CD4-positive, alpha-beta T cell (primary cell): Measurements from ENCODE around the gene PRUNE1. TPM values are rescaled to one million over a fixed set of nuclear protein-coding genes. Genes with fewer than 3 reads are reported as not detected.
A peak's percentile ranks its signal among the peaks of the same experiment; 100 is the strongest.

Experiments
- ATAC-seq: fragments of 200-7000 bp; cut with Tn5 transposase; one replicate; pipeline ENCODE4 v1.10.0; 2022; ENCODE audit warnings: mild to moderate bottlenecking; ENCODE audit not compliant: poor library complexity
- CTCF ChIA-PET: fragments of 350-600 bp; sonication (Branson Sonifier 250); formaldehyde crosslinking; loops from one replicate; lab custom pipeline; 2021; ENCODE audit warnings: antibody characterized with exemption, inconsistent platforms; lab: Charles Lee
- POLR2A ChIA-PET: fragments of 350-600 bp; sonication (Branson Sonifier 250); formaldehyde crosslinking; loops from one replicate; lab custom pipeline; 2021; ENCODE audit warnings: antibody characterized with exemption, inconsistent platforms; lab: Charles Lee
- DNase-seq, 14 experiments: peaks; one replicate each; pipeline ENCODE4 v3.0.0-alpha.2; 2013 to 2020; ENCODE audit warnings: mixed read lengths in 2 of 14
- H3K27ac ChIP-seq, 2 donors: one replicate each; pipeline versions ENCODE4 v1.5.1 to v1.7.0; 2013; ENCODE audit warnings: low read length in 2 of 2, low read depth in 1 of 2, mild to moderate bottlenecking in 1 of 2
- H3K27me3 ChIP-seq, 2 experiments: 1 replicate in 1 of 2; 2 replicates in 1 of 2; pipeline versions ENCODE4 v1.6.1 to v1.7.0; 2013; ENCODE audit warnings: low read length in 2 of 2, control low read depth in 1 of 2, mild to moderate bottlenecking in 1 of 2, moderate library complexity in 1 of 2; ENCODE audit not compliant: insufficient read depth in 2 of 2, control insufficient read depth in 1 of 2
- H3K36me3 ChIP-seq: one replicate; pipeline ENCODE4 v1.6.1; 2013; ENCODE audit warnings: low read length, control low read depth; ENCODE audit not compliant: insufficient read depth
- H3K4me1 ChIP-seq: one replicate; pipeline ENCODE4 v1.6.1; 2013; ENCODE audit warnings: low read length, control low read depth; ENCODE audit not compliant: insufficient read depth
- H3K4me3 ChIP-seq: one replicate; pipeline ENCODE4 v1.5.1; 2013; ENCODE audit warnings: mild to moderate bottlenecking, low read length, moderate library complexity
- H3K9me3 ChIP-seq, 2 experiments: 1 replicate in 1 of 2; 2 replicates in 1 of 2; pipeline versions ENCODE4 v1.6.1 to v1.7.0; 2013; ENCODE audit warnings: low read length in 2 of 2, mild to moderate bottlenecking in 2 of 2, control low read depth in 1 of 2, moderate library complexity in 1 of 2; ENCODE audit not compliant: control insufficient read depth in 1 of 2, insufficient read depth in 1 of 2
- H3K27ac Mint-ChIP-seq: one replicate; pipeline ENCODE4 v1.8.0; 2020; ENCODE audit warnings: mixed read lengths
- H3K27me3 Mint-ChIP-seq: one replicate; pipeline ENCODE4 v1.8.0; 2021; ENCODE audit warnings: mixed read lengths
- H3K36me3 Mint-ChIP-seq: one replicate; pipeline ENCODE4 v1.8.0; 2021; ENCODE audit warnings: low read depth, mixed read lengths
- H3K4me1 Mint-ChIP-seq: one replicate; pipeline ENCODE4 v1.8.0; 2021; ENCODE audit warnings: low read depth, mixed read lengths
- H3K4me3 Mint-ChIP-seq: one replicate; pipeline ENCODE4 v1.8.0; 2020; ENCODE audit warnings: mild to moderate bottlenecking, mixed read lengths
- H3K9me3 Mint-ChIP-seq: one replicate; pipeline ENCODE4 v1.8.0; 2020; ENCODE audit warnings: mixed read lengths
- CTCF ChIP-seq: fragments of 200-600 bp; IDR thresholded peaks from one replicate; pipeline ENCODE4 v1.8.0; 2022; ENCODE audit warnings: antibody characterized with exemption, mild to moderate bottlenecking
- intact Hi-C, 2 experiments: fragments of 100-400 bp; cut with DNase I in 1 of 2; cut with micrococcal nuclease in 1 of 2; formaldehyde crosslinking; loops; one replicate each; pipeline versions ENCODE4 v1.15.1 to v1.9.0; 2023 to 2025; cut with DNase I, micrococcal nuclease
- total RNA-seq, 174 experiments: library from RNA in 2 of 174; stranded (reverse) in 2 of 174; gene quantifications; one replicate each; pipeline ENCODE4 v1.2.3 and lab custom pipeline; 2021 to 2026

PRUNE1 gene
- total RNA-seq, 2 experiments from 2014 or later = 10.9 to 12.1 TPM

DNA sequence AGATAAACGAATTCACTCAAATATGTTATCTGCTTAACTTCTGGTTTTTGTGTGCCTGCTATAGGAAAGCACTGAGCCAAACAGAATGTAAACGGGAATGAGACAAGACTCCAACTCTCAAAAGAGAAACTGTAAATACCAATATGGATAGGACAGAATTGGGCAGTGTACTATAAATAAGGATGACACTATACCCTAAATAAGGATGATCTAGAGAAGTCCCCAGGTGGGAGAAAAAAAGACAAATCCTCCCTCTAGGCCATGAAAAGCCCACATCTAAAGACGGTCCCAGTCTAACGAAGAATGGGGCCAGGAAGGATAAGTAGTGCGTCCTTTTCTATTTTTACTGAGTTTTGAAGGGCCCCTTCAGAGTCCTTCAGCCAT lies 60.8 kb downstream of the PRUNE1 start:
- Histone ChIP-seq H3K4me3 (no peak overlapping the region), H3K4me1 (peaks cover 31% of the 10 kb centered on the region), H3K27me3 (no peaks in the 10 kb centered on the region), H3K27ac (peak overlapping the region in 1 of 2 donors; percentile 94), H3K9me3 (no peaks in the 10 kb centered on the region), H3K36me3 (peaks cover 6% of the 10 kb centered on the region)
- CTCF ChIA-PET = interaction anchor here (4.2 kb wide), 1 partner anchor 44 kb away, joined by 45 read pairs; no protein-coding TSS in a partner anchor
- H3K4me1 Mint-ChIP-seq = peaks cover 25% of the 10 kb centered on the region
- TF ChIP-seq CTCF = no peak
- no peaks in the 10 kb centered on the region for H3K9me3 Mint-ChIP-seq
- no peak for ATAC-seq
- intact Hi-C loops = no loop called here
- H3K4me3 Mint-ChIP-seq = peak overlapping the region; percentile 99
- POLR2A ChIA-PET = interaction anchor here (3.4 kb wide), 1 partner anchor 11 kb away, joined by 78 read pairs; the partner anchor contains the start of genes CDC42SE1 and MLLT11
- DNase-seq = no peak
- H3K27me3 Mint-ChIP-seq = no peaks in the 10 kb centered on the region
- peaks cover 24% of the 10 kb centered on the region for H3K36me3 Mint-ChIP-seq
- peak overlapping the region; percentile 98 for H3K27ac Mint-ChIP-seq

GRCh38 chr1:151070474-151071276 lies 62.4 kb downstream of the PRUNE1 start, which contains the start of gene GABPB2:
Gene GABPB2 (plus strand): TSS chr1:151070761. CDS start chr1:151088190, 17,429 bp downstream.
- TF ChIP-seq CTCF = peak; percentile 93
- Histone ChIP-seq H3K36me3 (peaks cover 11% of the 10 kb centered on the region), H3K9me3 (no peaks in the 10 kb centered on the region), H3K27ac (peak within 1 kb of the TSS; percentile 94 to 98), H3K4me1 (peaks cover 31% of the 10 kb centered on the region), H3K27me3 (no peaks in the 10 kb centered on the region), H3K4me3 (peak within 1 kb of the TSS; percentile 87)
- H3K4me1 Mint-ChIP-seq = peaks cover 27% of the 10 kb centered on the region
- peaks cover 26% of the 10 kb centered on the region for H3K36me3 Mint-ChIP-seq
- DNase-seq (peak; percentile 77 to 95 (median 82)), ATAC-seq (peak; percentile 80)
- peak within 1 kb of the TSS; percentile 98 for H3K27ac Mint-ChIP-seq
- H3K27me3 Mint-ChIP-seq = no peaks in the 10 kb centered on the region
- CTCF ChIA-PET = interaction anchor here (0.5 to 4.2 kb wide), 19 partner anchors 8 to 182 kb away, joined by 3 to 60 read pairs (median 4); partner anchors contain the start of genes C1orf56, CDC42SE1, MINDY1 and MLLT11
- H3K4me3 Mint-ChIP-seq = peak within 1 kb of the TSS; percentile 99
- no peaks in the 10 kb centered on the region for H3K9me3 Mint-ChIP-seq
- intact Hi-C loops = loop anchor here (1.0 to 10.0 kb wide), 5 partner anchors 11 to 387 kb away; partner anchors contain the start of genes CDC42SE1 (in 2 of the 2), POGZ (in 1 of the 2) and RFX5 (in 1 of the 2)
- POLR2A ChIA-PET = interaction anchor here (0.6 to 3.4 kb wide), 11 partner anchors 12 to 86 kb away, joined by 3 to 78 read pairs (median 6); partner anchors contain the start of genes C1orf56, CDC42SE1, MINDY1 and MLLT11

DNA sequence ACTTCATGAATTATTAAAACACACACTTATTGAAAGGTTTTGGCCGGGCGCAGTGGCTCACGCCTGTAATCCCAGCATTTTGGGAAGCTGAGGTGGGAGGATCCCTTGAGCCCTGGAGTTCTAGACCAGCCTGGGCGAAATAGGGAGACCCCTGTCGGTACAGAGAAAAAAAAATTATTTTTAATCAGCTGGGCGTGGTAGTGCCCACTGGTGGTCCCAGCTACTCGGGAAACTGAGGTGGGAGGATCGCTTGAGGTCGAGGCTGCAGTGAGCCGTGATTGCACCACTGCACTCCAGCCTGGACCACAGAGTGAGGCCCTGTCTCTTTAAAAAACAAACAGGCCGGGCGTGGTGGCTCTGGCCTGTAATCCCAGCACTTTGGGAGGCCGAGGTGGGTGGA lies 64.0 kb downstream of the PRUNE1 start:
- Histone ChIP-seq H3K27ac (no peak overlapping the region), H3K27me3 (no peaks in the 10 kb centered on the region), H3K9me3 (no peaks in the 10 kb centered on the region), H3K36me3 (peaks cover 11% of the 10 kb centered on the region), H3K4me3 (no peak overlapping the region), H3K4me1 (peaks cover 31% of the 10 kb centered on the region)
- no peaks in the 10 kb centered on the region for H3K9me3 Mint-ChIP-seq
- H3K27me3 Mint-ChIP-seq = no peaks in the 10 kb centered on the region
- peak overlapping the region; percentile 98 for H3K27ac Mint-ChIP-seq
- intact Hi-C loops = loop anchor here in 1 of 2 experiments (5.0 to 10.0 kb wide), 2 partner anchors 273 to 385 kb away; partner anchors contain the start of genes POGZ and RFX5
- H3K4me1 Mint-ChIP-seq = peaks cover 30% of the 10 kb centered on the region
- ATAC-seq (no peak), DNase-seq (no peak)
- peak overlapping the region; percentile 99 for H3K4me3 Mint-ChIP-seq
- no peak for TF ChIP-seq CTCF
- H3K36me3 Mint-ChIP-seq = peaks cover 30% of the 10 kb centered on the region
- ChIA-PET POLR2A (interaction anchor here (1.2 to 3.4 kb wide), 3 partner anchors 14 to 48 kb away, joined by 4 to 78 read pairs (median 6); partner anchors contain the start of genes CDC42SE1 and MLLT11), CTCF (interaction anchor here (0.8 to 4.2 kb wide), 7 partner anchors 9 to 181 kb away, joined by 3 to 45 read pairs (median 7); partner anchors contain the start of genes CDC42SE1, MLLT11 and TNFAIP8L2)
